Stomach (tissue), 4 donors: ENCODE results near the gene STIM2.

Source experiments
- CTCF ChIP-seq, 7 experiments: fragments of 450-650 bp in 4 of 7; fragments of 200-600 bp in 3 of 7; sonication (generic) in 3 of 7; IDR thresholded peaks; one replicate each; pipeline ENCODE4 v1.5.1; 2016 to 2019; ENCODE audit warnings: antibody characterized with exemption in 7 of 7, control low read depth in 2 of 7, mild to moderate bottlenecking in 1 of 7
- EP300 ChIP-seq: sonication (generic); formaldehyde crosslinking; IDR thresholded peaks from one replicate; pipeline ENCODE4 v1.6.1; 2017; ENCODE audit warnings: antibody characterized with exemption
- POLR2A ChIP-seq, 4 donors: fragments of 450-650 bp; IDR thresholded peaks; one replicate each; pipeline ENCODE4 v1.6.1; 2016; ENCODE audit warnings: antibody characterized with exemption in 4 of 4, control low read depth in 2 of 4, mild to moderate bottlenecking in 1 of 4, moderate library complexity in 1 of 4
- POLR2AphosphoS5 ChIP-seq, 3 donors: sonication (generic); formaldehyde crosslinking; IDR thresholded peaks; one replicate each; pipeline ENCODE4 v1.6.1; 2016; ENCODE audit warnings: antibody characterized with exemption in 3 of 3

- TF ChIP-seq CTCF (IDR thresholded peaks at IDR 0.05) (no peak), POLR2A (IDR thresholded peaks at IDR 0.05) (no peak), POLR2AphosphoS5 (IDR thresholded peaks at IDR 0.05) (no peak), EP300 (no peak)
Observed at GRCh38 chr4:26937139-26937538, 76.5 kb downstream of the STIM2 start.
